Astrocyte (in vitro differentiated cells and primary cell): ENCODE results near the gene IL4R.

Source experiments
- EZH2 ChIP-seq: IDR thresholded peaks from 2 replicates; pipeline ENCODE4 v1.6.1; 2012; ENCODE audit warnings: mild to moderate bottlenecking, low read length, inconsistent platforms; ENCODE audit not compliant: insufficient read depth
- TF ChIP-seq, protein P1 (sequence below): IDR thresholded peaks from 2 replicates; pipeline ENCODE4 v1.5.1; 2011; ENCODE audit warnings: low read depth, mild to moderate bottlenecking, inconsistent platforms, low read length, moderate library complexity; ENCODE audit not compliant: insufficient read depth

GRCh38 chr16:27381974-27382855 is 68.4 kb downstream of the IL4R start:
- TF ChIP-seq, protein P1, sequence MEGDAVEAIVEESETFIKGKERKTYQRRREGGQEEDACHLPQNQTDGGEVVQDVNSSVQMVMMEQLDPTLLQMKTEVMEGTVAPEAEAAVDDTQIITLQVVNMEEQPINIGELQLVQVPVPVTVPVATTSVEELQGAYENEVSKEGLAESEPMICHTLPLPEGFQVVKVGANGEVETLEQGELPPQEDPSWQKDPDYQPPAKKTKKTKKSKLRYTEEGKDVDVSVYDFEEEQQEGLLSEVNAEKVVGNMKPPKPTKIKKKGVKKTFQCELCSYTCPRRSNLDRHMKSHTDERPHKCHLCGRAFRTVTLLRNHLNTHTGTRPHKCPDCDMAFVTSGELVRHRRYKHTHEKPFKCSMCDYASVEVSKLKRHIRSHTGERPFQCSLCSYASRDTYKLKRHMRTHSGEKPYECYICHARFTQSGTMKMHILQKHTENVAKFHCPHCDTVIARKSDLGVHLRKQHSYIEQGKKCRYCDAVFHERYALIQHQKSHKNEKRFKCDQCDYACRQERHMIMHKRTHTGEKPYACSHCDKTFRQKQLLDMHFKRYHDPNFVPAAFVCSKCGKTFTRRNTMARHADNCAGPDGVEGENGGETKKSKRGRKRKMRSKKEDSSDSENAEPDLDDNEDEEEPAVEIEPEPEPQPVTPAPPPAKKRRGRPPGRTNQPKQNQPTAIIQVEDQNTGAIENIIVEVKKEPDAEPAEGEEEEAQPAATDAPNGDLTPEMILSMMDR = no peak
- no peak for TF ChIP-seq EZH2
